T-helper 22 cell (primary cell): Measurements from ENCODE around the gene EFCC1.
"Not testable (repeated sequence)": the region's sequence is repeated elsewhere in the genome, so short reads cannot be mapped to it uniquely, and the experiment has no call there.

Source experiments
- DNase-seq: peaks from one replicate; pipeline ENCODE4 v3.0.0-alpha.2; 2020; ENCODE audit warnings: low read depth

EFCC1 gene

DNA sequence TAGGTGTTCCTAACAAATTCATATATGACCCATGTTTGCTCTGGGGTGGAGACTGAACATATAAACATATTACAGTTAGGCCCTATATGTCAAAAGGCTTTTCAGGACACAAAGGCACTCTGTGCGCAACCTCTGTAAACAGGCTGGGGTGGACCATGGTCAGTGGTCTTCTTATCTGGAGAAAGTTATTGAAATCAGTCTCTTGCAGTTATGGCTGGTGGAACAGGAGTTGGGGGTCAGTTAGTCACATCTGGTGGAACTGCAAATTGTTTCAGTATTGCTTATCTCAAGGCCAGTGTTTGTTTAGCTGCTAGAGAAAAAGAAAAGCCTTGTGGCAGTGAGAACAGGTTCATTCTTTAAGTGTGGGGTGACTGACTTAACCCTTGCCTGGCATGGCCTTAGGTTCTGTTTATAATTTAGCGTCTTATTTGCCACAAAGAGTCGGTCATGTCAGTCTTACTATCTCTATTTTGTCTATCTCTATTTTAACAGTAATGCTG is 53.6 kb downstream of the EFCC1 start:
- no peak for DNase-seq

DNA sequence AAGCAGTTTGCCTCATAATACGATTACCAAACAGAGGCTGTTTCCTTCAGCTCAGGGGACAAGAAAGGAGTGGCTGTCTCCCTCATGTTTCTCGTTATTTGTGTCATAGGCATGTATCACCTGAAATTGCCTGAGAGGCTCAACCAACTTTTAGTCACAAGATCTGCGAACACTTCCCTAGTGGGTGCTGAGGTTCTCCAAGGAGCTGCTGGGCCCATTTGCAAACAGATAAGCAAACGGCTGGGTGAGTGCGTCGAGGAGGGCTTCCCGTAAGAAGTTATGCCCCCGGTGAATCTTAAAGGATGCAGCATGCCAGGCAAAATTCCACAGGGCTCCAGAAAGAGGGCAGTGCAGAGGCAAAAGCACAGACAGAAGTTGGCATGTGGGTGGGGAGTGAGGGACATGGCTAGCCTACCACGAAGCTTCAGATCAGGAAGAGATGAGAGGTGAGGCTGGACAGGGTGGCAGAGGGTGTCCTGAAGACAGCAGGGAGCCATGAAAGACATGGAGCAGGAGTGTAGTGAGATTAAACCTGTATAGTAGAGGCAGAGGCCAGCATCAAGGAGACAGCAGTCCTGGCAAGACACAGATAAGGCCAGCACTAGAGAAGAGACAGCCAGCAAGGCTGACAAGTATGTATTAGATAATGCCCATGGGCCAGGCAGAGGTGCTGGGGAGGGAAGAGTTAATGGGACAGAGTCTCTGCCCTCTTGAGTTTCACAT is 55.5 kb downstream of the EFCC1 start:
- DNase-seq = no peak

DNA sequence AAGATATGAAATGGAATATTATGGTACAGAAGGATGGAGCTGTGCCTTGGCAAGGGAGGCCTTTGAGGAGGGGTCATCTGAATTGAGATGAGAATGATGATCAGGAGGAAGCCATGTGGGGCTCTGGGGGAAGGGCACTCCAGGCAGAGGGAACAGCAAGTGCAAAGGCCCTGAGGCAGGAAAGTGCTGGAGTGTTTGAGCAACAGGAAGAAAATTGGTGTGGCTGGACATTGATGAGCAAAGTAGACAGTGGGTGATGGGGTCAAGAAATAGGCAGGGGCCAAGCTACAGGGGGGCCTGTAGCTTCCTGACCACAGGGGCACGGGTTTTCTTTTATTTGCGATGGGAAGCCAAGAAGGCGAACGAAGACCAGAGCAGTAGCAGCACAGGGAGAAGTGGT is 56.1 kb downstream of the EFCC1 start:
- DNase-seq = no peak

DNA sequence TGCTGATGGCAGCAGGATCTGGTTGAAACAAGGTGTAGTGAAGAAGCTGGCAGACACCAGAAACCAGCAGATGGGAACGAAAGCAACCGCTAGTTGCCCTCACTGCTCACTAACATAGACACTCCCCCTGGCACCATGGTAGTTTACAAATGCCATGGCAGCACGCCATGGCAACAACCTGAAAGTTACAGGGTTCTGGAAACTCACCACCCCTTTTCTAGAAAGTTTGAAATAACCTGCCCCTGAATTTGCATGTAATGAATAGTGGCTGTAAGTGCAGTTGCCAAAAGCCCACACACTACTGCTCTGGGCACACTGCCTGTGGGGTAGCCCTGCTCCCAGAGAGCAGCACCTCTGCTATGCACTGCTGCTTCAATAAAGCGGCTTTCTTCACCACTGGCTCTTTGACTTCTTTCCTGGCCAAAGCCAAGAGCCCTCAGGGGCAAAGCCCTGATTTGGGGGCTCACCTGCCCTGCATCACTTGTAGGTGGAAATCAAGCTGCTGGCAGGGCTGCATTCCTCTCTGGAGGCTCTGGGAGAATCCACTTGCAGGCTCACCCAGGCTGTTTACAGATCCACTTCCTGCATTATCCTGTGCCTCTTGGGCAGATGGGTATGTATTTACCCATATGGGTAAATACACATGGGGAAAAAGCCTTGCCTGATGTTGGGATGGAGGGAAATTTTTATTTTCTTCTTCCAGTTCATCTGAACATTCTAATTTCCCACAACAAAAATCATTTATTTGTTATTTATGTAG is 57.5 kb downstream of the EFCC1 start:
- DNase-seq = no peak

DNA sequence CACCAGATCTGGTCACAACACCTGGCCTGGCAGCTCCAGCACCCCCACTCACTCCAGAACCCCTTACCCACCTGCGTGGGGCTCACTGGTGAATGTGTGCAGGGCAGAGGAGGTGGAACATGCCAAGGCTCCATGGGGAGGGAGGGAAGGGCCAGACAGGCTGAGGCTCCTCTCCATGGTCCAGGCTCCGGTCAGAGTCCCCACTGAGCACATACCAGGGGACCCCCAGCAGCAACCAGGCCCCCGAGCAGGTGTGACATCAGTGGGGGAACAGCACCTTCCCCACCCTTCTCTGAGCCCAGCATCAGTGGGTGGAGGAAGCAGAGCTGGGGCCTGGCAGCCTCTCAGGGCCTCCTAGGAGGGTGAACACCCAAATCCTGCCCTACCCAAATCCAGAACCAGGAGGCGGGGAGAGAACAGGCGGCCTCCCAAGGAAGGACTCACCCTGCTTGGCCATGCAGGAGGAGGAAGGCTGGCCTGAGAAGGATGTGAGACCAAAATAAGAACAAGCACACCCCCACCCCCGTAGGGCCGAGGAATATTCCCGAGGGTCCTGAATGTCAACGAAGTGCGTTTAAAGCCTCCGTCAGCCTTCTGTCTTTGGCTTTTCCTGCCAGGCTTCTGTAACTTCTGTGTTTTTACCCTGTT is 58.3 kb downstream of the EFCC1 start:
- no peak for DNase-seq

DNA sequence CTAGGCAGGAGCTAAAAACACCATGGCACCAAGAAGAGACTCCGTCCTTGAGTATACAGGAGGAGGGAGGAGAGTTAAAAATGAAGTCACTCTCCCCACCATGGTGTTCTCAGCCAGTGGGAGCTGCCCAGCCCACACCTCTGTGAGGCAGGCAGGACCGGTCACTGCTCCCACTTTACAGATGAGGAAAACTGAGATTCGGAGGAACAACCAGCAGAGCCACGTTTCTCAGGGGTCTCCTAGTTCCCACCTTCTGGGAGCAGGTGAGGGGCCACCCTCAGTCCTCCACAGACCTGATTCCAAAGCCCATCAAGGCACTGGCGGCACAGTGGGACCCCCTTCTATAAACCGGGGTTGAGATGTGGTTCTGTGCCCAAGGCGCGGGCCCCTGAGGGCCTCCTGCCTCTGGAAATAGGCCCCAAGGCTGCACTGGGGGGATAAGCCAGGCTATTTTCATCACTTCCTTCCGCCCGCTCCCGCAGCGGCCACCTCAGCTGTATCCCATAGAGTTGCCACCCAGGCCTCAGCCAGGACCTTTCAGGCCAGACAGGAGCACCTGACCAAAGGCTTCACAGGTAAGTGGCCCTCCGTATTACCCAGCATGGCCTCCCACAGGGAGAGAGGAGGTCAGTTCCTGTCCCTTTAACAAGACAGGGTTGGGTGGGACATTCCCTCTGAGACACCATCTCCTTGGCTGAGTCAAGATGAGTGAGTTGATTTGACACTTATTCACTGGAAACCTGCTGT is 59.3 kb downstream of the EFCC1 start, which contains the start of gene GP9:
GP9 (plus strand) TSS at position 504 of the 747 bp plus-strand sequence. CDS start 961 bp downstream, outside the sequence.
- no peak for DNase-seq

DNA sequence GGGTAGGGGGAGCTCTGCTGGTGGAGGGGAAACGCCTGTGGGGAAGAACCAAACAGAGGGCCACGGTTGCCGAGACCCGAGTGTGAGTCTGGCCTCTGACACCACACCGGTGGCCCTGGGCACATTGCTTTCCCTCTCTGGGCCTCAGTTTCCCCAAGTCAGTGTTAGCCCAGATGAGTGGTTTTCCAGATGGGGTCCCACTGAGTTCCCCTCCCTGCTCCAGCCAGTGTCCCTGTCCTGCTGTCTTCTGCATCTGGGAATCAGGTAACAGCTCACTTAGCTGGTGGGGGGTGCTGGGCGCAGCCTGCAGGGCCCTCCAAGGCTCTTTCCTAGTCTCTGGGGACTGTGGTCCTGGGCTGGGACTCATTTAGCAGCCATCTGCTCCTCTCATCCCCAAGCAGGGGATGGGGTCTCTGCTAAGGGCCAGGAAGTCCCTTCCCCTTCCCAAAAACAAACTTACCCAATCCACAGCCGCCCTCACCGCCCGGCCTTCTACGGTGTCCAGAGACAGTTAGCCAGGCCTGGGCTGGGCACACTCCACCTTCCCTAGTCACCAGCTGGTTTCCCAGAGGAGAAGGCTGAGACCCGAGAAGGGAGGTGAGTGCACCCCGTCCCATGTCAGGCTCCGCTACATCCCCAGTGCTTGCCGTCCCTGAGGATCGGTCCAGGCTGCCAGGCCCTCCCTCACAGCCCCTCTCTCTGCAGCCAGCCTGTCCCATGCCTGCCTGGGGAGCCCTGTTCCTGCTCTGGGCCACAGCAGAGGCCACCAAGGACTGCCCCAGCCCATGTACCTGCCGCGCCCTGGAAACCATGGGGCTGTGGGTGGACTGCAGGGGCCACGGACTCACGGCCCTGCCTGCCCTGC is 60.2 kb downstream of the EFCC1 start:
- DNase-seq = no peak

DNA sequence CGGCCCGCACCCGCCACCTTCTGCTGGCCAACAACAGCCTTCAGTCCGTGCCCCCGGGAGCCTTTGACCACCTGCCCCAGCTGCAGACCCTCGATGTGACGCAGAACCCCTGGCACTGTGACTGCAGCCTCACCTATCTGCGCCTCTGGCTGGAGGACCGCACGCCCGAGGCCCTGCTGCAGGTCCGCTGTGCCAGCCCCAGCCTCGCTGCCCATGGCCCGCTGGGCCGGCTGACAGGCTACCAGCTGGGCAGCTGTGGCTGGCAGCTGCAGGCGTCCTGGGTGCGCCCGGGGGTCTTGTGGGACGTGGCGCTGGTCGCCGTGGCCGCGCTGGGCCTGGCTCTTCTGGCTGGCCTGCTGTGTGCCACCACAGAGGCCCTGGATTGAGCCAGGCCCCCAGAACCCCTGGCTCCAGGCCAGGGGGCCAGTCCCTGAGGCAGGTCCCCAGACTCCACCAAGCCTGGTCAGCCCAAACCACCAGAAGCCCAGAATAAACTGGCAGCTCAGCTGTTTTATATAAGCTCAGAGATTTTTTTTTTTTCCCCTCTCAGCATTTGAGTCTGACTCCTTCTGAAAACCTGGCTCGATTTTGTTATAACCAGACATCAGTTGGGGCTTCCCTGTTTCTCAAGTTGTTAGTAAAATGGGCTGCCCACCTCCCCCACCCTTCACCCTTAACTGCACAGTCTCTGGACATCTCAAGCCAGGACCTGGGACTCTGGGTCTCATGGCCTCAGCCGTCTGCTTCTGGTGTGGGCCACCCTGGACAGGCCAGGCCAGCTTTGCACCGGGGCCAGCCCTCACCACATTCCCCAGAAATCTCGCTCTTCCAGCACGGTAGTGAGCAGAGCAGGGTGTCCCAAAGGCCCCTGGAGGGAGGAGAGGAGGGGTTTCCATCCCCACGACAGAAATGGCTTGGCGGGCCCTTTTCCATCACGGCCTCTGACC is 61.1 kb downstream of the EFCC1 start:
- no peak for DNase-seq

DNA sequence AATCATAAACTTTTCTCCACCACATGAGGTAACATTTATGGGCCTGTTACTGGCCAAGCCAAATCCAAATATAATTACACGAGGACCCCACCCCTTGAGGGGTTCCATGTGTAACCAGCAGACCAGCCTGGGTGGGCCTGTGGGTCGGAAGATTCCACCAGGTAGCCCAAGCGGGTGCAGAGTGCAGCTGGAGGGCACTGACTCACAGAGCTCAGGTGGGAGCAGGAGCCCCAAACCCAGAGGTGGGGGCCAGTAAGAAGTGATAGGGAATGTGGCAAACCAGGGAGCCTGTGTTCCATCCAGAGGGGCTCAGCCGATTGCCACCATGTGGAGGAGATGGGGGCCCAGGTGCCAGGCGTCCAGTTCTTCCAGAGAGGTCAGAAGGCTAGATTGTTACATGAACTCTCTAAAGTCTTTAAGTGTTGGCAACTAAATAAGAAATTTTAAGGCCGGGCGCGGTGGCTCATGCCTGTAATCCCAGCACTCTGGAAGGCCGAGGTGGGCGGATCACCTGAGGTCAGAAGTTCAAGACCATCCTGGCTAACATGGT is 62.1 kb downstream of the EFCC1 start:
- DNase-seq = no peak

DNA sequence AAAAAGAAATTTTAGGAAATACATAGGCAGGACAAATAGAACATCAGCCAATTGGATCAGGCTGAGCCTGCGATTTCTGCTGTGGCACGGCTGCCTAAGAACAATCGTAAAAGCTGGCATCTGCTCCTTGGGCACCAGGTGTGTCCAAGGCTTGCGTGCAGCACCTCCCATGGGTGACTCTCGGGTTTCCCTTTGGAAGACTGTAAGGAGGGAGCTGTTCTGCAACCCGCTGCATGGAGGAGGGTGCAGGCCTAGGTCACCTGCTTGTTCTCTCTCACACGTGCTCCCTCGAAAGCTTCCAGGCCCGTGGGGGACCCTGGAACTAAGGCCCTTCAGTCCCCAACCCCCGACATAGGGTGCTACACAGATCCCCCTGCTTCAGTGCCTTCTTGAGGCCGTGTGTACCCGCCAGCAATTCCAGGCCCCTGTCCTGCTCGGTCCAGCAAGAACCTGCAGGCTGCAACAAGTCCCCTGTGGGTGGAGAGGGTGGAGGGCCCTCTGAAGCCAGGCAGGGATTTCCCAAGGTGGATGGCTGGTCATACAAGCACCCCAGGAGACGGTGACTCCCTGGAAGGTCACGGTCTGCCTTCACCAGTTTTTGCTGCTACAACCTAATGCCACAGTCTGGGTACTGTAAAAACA is 62.9 kb downstream of the EFCC1 start:
- DNase-seq = no peak

DNA sequence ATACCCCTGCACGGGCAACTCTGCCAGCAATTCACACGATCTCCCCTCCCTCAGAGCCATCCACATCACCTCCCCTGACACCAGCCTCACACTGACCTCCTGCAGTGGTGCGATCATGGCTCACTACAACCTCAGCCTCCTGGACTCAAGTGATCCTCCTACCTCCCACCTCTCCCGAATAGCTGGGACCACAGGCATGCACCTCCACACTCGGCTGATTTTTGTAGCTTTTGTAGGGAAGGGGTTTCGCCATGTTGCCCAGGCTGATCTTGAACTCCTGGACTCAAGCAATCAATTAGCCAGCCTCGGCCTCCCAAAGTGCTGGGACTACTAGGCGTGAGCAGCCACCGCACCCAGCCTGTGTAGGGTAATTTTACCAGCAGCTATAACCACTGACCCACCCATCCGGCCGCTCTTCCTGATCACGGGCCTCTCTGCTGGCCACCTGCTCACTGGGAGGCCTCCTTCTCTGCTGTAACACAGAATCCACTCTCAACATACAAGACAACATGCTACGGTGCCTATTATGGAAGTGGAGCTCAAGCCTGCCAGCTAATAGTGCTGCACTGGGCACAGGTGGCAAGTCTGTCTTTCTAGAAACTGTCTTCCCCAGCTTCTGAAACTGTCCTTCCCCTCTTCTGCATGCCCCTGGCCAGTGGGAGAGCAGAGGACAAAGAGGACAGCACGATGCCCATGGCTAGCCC is 64.1 kb downstream of the EFCC1 start:
- DNase-seq = no peak

DNA sequence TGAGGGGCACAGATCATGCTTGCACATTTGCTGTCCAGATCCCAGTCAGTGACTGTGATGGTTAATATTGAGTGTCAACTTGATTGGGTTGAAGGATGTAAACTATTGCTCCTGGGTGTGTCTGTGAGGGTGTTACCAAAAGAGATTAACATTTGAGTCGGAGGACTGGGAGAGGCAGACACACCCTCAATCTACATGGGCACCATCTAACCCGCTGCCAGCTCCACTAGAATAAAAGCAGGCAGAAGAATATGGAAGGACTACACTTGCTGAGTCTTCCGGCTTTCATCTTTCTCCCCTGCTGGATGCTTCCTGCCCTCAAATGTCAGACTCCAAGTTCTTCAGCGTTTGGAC is 64.6 kb downstream of the EFCC1 start:
- no peak for DNase-seq

DNA sequence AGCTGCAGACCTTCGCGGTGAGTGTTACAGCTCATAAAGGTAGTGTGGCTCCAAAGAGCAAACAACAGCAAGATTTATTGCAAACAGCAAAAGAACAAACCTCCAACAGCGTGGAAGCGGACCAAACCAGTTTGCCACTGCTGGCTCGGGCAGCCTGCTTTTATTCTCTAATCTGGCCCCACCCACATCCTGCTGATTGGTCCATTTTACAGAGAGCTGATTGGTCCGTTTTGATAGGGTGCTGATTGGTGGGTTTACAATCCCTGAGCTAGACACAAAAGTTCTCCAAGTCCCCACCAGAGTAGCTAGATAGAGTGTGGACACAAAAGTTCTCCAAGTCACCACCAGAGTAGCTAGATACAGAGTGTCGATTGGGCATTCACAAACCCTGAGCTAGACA is 66.6 kb downstream of the EFCC1 start:
- not testable (repeated sequence) for DNase-seq

DNA sequence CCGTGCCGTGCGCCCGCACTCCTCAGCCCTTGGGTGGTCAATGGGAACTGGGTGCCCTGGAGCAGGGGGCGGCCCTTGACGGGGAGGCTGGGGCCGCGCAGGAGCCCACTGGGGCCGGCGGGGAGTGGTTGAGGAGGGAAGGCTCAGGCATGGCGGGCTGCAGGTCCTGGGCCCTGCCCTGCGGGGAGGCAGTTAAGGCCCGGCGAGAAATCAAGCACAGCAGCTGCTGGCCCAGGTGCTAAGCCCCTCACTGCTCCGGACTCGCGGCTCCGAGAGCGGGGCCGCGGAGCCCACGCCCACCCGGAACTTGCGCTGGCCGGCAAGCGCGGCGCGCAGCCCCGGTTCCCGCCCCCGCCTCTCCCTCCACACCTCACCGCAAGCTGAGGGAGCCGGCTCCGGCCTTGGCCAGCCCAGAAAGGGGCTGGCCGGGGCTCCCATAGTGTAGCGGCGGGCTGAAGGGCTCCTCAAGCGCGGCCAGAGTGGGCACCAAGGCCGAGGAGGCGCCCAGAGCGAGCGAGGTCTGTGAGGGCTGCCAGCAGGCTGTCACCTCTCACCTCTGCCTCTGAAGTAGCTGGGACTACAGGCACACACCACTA is 67.3 kb downstream of the EFCC1 start:
- DNase-seq = no peak

DNA sequence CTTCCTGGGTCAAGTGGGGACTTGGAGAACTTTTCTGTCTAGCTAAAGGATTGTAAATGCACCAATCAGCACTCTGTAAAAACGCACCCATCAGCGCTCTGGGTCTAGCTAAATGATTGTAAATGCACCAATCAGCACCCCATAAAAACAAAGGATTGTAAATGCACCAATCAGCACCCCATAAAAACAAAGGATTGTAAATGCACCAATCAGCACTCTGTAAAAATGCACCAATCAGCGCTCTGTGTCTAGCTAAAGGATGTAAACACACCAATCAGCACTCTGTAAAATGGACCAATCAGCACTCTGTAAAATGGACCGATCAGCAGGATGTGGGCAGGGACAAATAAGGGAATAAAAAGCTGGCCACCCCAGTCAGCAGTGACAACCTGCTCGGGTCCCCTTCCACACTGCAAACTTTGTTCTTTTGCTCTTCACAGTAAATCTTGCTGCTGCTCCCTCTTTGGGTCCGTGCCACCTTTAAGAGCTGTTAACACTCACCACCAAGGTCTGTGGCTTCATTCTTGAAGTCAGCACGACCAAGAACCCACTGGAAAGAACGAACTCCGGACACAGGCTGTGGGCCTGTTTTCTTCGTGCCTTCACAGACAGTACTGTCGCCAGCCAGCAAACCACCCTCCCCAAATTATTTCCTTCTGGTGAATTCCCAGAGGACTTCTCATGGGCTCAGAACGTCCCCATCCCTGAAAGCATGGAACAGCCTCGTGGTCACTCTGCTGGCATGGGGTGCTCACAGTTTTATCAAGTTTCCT is 68.4 kb downstream of the EFCC1 start:
- not testable (repeated sequence) for DNase-seq

DNA sequence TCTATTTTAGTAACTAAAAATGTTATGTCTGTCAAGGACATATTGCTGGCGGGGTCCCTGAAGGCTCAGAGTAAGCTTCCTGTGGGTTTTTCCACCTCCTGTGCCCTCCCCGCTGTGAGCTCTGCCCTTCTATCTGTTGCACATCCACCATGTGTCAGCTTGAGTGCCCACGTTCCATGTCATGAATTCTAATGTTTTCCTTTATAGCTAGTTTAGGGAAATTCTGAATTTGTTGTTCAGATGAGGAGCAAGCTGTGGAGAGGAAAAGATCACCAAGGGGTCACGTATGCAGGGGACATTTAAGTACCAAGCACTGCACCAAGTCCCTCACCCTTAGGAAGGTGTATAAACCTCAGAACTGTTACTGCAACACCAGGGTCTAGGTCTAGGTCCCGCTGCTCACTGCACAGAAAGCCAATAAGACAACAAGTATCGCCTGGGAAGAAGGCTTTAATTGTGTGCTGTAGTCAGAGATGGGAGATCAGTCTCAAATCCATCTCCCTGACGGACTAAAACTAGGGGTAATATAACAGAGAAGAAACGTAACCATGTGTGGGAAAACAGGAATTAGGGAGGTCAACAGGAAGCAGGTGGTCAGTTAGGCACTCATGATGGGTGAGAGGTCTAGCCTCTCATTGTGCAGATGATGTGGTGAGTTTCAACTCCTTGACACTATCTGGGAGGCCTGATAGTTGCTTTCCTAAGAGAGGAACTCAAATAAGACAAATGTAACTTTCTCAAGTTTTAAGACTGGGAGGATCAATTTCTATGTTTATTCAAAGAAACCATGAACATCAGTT is 69.2 kb downstream of the EFCC1 start:
- DNase-seq = no peak

DNA sequence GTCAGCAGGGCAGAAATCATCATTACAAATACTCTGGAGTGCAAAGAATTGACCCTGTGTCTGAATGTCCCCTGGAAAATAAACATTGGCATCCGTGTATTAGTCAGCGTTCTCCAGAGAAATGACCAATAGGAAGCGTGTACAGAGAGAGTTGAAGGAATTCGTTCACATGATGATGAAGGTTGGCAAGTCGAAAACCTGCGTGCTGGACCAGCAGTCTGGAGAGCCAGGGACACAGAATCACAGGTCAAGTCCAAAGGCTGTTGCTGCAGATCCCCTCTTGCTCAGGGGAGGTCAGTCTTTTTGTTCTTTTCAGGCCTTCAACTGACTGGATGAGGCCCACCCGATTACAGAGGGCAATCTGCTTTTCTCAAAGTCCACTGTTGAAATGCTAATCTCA is 76.1 kb downstream of the EFCC1 start:
- no peak for DNase-seq
